ENCODE data around the gene PEPD. TPM values are rescaled to one million over a fixed set of nuclear protein-coding genes. Genes with fewer than 3 reads are reported as not detected.

Gene PEPD
- total RNA-seq, 1 experiment from 2014 or later = 40.5 TPM

GRCh38 chr19:33482476-33482875, 39.1 kb downstream of the PEPD start:
- ATAC-seq (no peak), DNase-seq (ENCODE audit: low read depth, low spot score) (no peak)
- H3K27ac ChIP-seq (ENCODE audit: low read depth, low read length) = no peak overlapping the region
- TF ChIP-seq YY1 (IDR thresholded peaks at IDR 0.05; ENCODE audit: extremely low read depth, insufficient replicate concordance, low read depth, low read length) (no peak), ELF1 (IDR thresholded peaks at IDR 0.05; ENCODE audit: borderline replicate concordance, low read depth) (no peak), ZBTB33 (IDR thresholded peaks at IDR 0.05; ENCODE audit: extremely low read depth, insufficient replicate concordance, low read length) (no peak), ZNF274 (IDR thresholded peaks at IDR 0.05; ENCODE audit: low read depth, low read length) (no peak), JUND (IDR thresholded peaks at IDR 0.05) (no peak), SIN3A (IDR thresholded peaks at IDR 0.05; ENCODE audit: low read depth) (no peak), CBX3 (IDR thresholded peaks at IDR 0.05; ENCODE audit: low read depth) (no peak), TCF7L2 (IDR thresholded peaks at IDR 0.05; ENCODE audit: borderline replicate concordance, extremely low read depth, insufficient read depth, insufficient read length) (no peak), RAD21 (IDR thresholded peaks at IDR 0.05; ENCODE audit: low read depth) (no peak), POLR2A (IDR thresholded peaks at IDR 0.05; ENCODE audit: borderline replicate concordance, extremely low read depth, insufficient read depth, insufficient read length) (no peak), FOSL1 (IDR thresholded peaks at IDR 0.05; ENCODE audit: low read depth) (no peak), CEBPB (IDR thresholded peaks at IDR 0.05; ENCODE audit: low read depth) (no peak), MAX (IDR thresholded peaks at IDR 0.05) (no peak), EGR1 (IDR thresholded peaks at IDR 0.05; ENCODE audit: low read depth) (no peak), EZH2phosphoT487 (IDR thresholded peaks at IDR 0.05; ENCODE audit: borderline replicate concordance) (no peak), SP1 (IDR thresholded peaks at IDR 0.05; ENCODE audit: low read depth) (no peak), CTCF (IDR thresholded peaks at IDR 0.05 in 2 of 3, conservative IDR thresholded peaks at IDR 0.05 in 1 of 3; ENCODE audit: borderline replicate concordance in 1 of 3, insufficient read depth in 1 of 3, low read depth in 2 of 3, low read length in 2 of 3) (no peak), EZH2 (IDR thresholded peaks at IDR 0.05) (no peak), SRF (IDR thresholded peaks at IDR 0.05; ENCODE audit: low read depth) (no peak)
- POLR2A ChIA-PET = no interaction called here
- H4K20me1 ChIP-seq (ENCODE audit: insufficient read depth) = no peaks in the 10 kb centered on the region
- intact Hi-C loops (cut with micrococcal nuclease) = no loop called here
- BruUV-seq (replicated peaks) = no TSS peak
- no peaks in the 10 kb centered on the region for H3K4me1 ChIP-seq (ENCODE audit: control insufficient read depth in 1 of 2, insufficient read depth in 2 of 2, low read length in 2 of 2)
- H3K4me2 ChIP-seq (ENCODE audit: low read length) = no peak overlapping the region
- no peak overlapping the region for H3K4me3 ChIP-seq (replicated peaks in 1 of 2; ENCODE audit: low read depth in 1 of 2, low read length in 2 of 2)
- H3K9ac ChIP-seq (ENCODE audit: low read length) = no peak overlapping the region
- CTCF ChIA-PET = no interaction called here
- no peaks in the 10 kb centered on the region for H3K9me2 ChIP-seq (ENCODE audit: insufficient read depth)
- H3K9me3 ChIP-seq (ENCODE audit: control insufficient read depth in 1 of 2, insufficient read depth in 1 of 2, low read depth in 1 of 2, low read length in 2 of 2) = no peaks in the 10 kb centered on the region
- H3K27me3 ChIP-seq (ENCODE audit: insufficient read depth, low read length) = no peaks in the 10 kb centered on the region
- H3K36me3 ChIP-seq (ENCODE audit: control insufficient read depth in 1 of 2, insufficient read depth in 2 of 2, low read length in 2 of 2) = peaks cover 0 to under 1% of the 10 kb centered on the region in 2 experiments; a peak in 1 of 4 replicates
- H3K79me2 ChIP-seq (ENCODE audit: insufficient read depth, low read length) = no peaks in the 10 kb centered on the region
- H2AFZ ChIP-seq (ENCODE audit: low read depth, low read length, poor library complexity, severe bottlenecking) = no peak overlapping the region
- RAD21 ChIA-PET (ENCODE audit: low non-redundant PET in 1 of 2, low total read pairs in 2 of 2, uncharacterized antibody in 2 of 2, unreplicated experiment in 2 of 2) = no interaction called here

All from HCT116 (cell line).